Measurements from ENCODE around the gene SLC35G4.

Gene SLC35G4

GRCh38 chr18:11654736-11655605 lies 45.6 kb downstream of the SLC35G4 start:
- H3K9me3 Mint-ChIP-seq: no peaks in the 10 kb centered on the region
- intact Hi-C loops (cut with micrococcal nuclease): no loop called here
- H3K27me3 Mint-ChIP-seq: peaks cover 40% of the 10 kb centered on the region
- no peak overlapping the region for H3K4me3 Mint-ChIP-seq
- no peaks in the 10 kb centered on the region for H3K4me1 Mint-ChIP-seq (ENCODE audit: low read depth)
- H3K36me3 Mint-ChIP-seq (ENCODE audit: low read depth): no peaks in the 10 kb centered on the region
- no peak overlapping the region for H3K27ac Mint-ChIP-seq

GRCh38 chr18:11655606-11655932 lies 46.2 kb downstream of the SLC35G4 start:
- Mint-ChIP-seq H3K27me3 (peaks cover 40% of the 10 kb centered on the region), H3K27ac (no peak overlapping the region), H3K4me3 (no peak overlapping the region), H3K36me3 (ENCODE audit: low read depth) (no peaks in the 10 kb centered on the region), H3K4me1 (ENCODE audit: low read depth) (no peaks in the 10 kb centered on the region), H3K9me3 (no peaks in the 10 kb centered on the region)
- intact Hi-C loops (cut with micrococcal nuclease): no loop called here

GRCh38 chr18:11657152-11657551 lies 47.8 kb downstream of the SLC35G4 start:
- no peak overlapping the region for H3K27ac Mint-ChIP-seq
- H3K4me3 Mint-ChIP-seq: no peak overlapping the region
- no peaks in the 10 kb centered on the region for H3K36me3 Mint-ChIP-seq (ENCODE audit: low read depth)
- H3K9me3 Mint-ChIP-seq: no peaks in the 10 kb centered on the region
- H3K27me3 Mint-ChIP-seq: peaks cover 36% of the 10 kb centered on the region
- no peaks in the 10 kb centered on the region for H3K4me1 Mint-ChIP-seq (ENCODE audit: low read depth)
- intact Hi-C loops (cut with micrococcal nuclease): no loop called here

- no peaks in the 10 kb centered on the region for H3K4me1 Mint-ChIP-seq (ENCODE audit: low read depth)
- no peaks in the 10 kb centered on the region for H3K36me3 Mint-ChIP-seq (ENCODE audit: low read depth)
- no peak overlapping the region for H3K4me3 Mint-ChIP-seq
- no peaks in the 10 kb centered on the region for H3K9me3 Mint-ChIP-seq
- H3K27ac Mint-ChIP-seq: no peak overlapping the region
- intact Hi-C loops (cut with micrococcal nuclease): no loop called here
- H3K27me3 Mint-ChIP-seq: peaks cover 36% of the 10 kb centered on the region
Measured at GRCh38 chr18:11657554-11657953, 48.2 kb downstream of the SLC35G4 start.

GRCh38 chr18:11658019-11658418 lies 48.6 kb downstream of the SLC35G4 start:
- H3K27me3 Mint-ChIP-seq: peaks cover 34% of the 10 kb centered on the region
- H3K36me3 Mint-ChIP-seq (ENCODE audit: low read depth): no peaks in the 10 kb centered on the region
- intact Hi-C loops (cut with micrococcal nuclease): no loop called here
- no peak overlapping the region for H3K27ac Mint-ChIP-seq
- H3K9me3 Mint-ChIP-seq: no peaks in the 10 kb centered on the region
- no peaks in the 10 kb centered on the region for H3K4me1 Mint-ChIP-seq (ENCODE audit: low read depth)
- H3K4me3 Mint-ChIP-seq: no peak overlapping the region

GRCh38 chr18:11658989-11659388 lies 49.6 kb downstream of the SLC35G4 start:
- H3K27ac Mint-ChIP-seq: no peak overlapping the region
- no peaks in the 10 kb centered on the region for H3K9me3 Mint-ChIP-seq
- intact Hi-C loops (cut with micrococcal nuclease): no loop called here
- H3K4me1 Mint-ChIP-seq (ENCODE audit: low read depth): no peaks in the 10 kb centered on the region
- peaks cover 26% of the 10 kb centered on the region for H3K27me3 Mint-ChIP-seq
- no peaks in the 10 kb centered on the region for H3K36me3 Mint-ChIP-seq (ENCODE audit: low read depth)
- H3K4me3 Mint-ChIP-seq: no peak overlapping the region
